Measurements from ENCODE around the gene PID1. TPM values are rescaled to one million over a fixed set of nuclear protein-coding genes. Genes with fewer than 3 reads are reported as not detected.

PID1 gene
- total and polyA plus RNA-seq, 8 donors: 2.9 to 13.5 (median 4.7) TPM

- Histone ChIP-seq H3K9me3 (no peaks in the 10 kb centered on the region), H3K4me3 (no peak overlapping the region), H3K27ac (no peak overlapping the region), H3K27me3 (no peaks in the 10 kb centered on the region), H3K36me3 (no peaks in the 10 kb centered on the region), H3K4me1 (no peaks in the 10 kb centered on the region)
- DNase-seq (no peak), FAIRE-seq (no peak), ATAC-seq (no peak)
- intact Hi-C loops (cut with DNase I): no loop called here
- 90 to 92% methylated on average over 3 of the region's 3 CpGs for WGBS, 2 donors
- TF ChIP-seq, protein P1, sequence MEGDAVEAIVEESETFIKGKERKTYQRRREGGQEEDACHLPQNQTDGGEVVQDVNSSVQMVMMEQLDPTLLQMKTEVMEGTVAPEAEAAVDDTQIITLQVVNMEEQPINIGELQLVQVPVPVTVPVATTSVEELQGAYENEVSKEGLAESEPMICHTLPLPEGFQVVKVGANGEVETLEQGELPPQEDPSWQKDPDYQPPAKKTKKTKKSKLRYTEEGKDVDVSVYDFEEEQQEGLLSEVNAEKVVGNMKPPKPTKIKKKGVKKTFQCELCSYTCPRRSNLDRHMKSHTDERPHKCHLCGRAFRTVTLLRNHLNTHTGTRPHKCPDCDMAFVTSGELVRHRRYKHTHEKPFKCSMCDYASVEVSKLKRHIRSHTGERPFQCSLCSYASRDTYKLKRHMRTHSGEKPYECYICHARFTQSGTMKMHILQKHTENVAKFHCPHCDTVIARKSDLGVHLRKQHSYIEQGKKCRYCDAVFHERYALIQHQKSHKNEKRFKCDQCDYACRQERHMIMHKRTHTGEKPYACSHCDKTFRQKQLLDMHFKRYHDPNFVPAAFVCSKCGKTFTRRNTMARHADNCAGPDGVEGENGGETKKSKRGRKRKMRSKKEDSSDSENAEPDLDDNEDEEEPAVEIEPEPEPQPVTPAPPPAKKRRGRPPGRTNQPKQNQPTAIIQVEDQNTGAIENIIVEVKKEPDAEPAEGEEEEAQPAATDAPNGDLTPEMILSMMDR (IDR thresholded peaks at IDR 0.05): no peak
Observed at GRCh38 chr2:229249536-229249935, 21.6 kb downstream of the PID1 start.

- Histone ChIP-seq H3K4me1 (peaks cover 0 to 6% (median 4%) of the 10 kb centered on the region in 3 donors), H3K9me3 (no peaks in the 10 kb centered on the region), H3K4me3 (no peak overlapping the region), H3K27me3 (no peaks in the 10 kb centered on the region), H3K36me3 (no peaks in the 10 kb centered on the region), H3K27ac (no peak overlapping the region)
- ATAC-seq (no peak), FAIRE-seq (no peak), DNase-seq (no peak)
- intact Hi-C loops (cut with DNase I): no loop called here
- TF ChIP-seq, protein P1 (IDR thresholded peaks at IDR 0.05): no peak
- WGBS, 2 donors: 92 to 93% methylated on average over 3 of the region's 3 CpGs
Observed at GRCh38 chr2:229246334-229246733, 24.8 kb downstream of the PID1 start.

DNA sequence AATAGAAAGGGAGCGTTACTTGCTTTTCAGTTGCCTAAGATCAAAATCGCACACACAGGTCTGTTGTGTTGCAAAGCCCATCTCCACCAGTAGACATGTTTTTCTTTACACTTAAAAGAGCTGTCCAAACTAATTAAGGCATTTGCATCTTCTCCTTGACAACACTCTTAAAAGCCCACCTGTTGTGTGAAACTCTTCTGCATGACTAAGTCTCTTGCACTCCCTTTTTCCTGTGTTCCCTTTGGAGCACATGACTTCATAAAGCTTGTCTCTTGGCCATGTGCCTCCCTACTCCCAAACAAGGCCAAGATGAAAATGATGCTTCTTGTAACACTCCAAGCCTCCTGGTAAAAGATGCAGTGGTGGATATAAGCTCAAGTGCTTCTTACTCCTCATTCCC, 26.1 kb downstream of the PID1 start:
- Histone ChIP-seq H3K27me3 (no peaks in the 10 kb centered on the region), H3K9me3 (no peaks in the 10 kb centered on the region), H3K36me3 (no peaks in the 10 kb centered on the region), H3K4me1 (peaks cover 0 to 6% (median 4%) of the 10 kb centered on the region in 3 donors), H3K27ac (no peak overlapping the region), H3K4me3 (no peak overlapping the region)
- intact Hi-C loops (cut with DNase I): no loop called here
- no peak for DNase-seq
- no peak for ATAC-seq
- 83 to 86% methylated on average over 2 of the region's 2 CpGs for WGBS, 2 donors
- TF ChIP-seq, protein P1 (IDR thresholded peaks at IDR 0.05): no peak
- FAIRE-seq: no peak

DNA sequence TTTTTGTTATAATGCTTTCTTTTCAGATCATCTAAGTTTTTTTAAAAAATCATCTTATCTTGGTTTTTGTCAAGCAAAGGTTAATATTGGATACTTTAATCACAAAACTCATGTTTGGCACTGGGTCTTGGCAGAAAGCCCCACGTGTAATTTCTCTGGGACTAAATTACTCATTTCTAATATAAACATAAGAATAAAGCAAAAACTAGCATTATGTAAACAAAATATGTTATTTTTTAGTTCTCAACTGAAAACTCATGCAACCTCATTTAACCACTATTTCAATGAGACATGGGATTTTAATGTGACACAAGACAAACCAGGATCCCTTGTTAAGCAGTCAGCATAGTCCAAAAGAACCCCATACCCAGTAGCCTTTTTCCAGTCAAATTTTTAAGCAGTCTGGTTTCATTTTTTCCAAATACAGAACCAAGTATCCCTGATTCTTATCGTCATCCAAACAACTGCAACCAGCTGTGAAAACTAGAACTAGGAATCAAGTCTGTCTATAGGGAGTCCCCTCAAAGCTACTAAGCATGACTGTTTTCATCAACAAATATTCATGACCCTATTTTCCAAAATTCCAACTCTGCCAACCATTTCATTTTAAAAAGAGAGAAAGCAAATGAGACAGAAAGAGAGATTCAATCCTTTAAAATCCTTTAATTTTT, 27.1 kb downstream of the PID1 start:
- Histone ChIP-seq H3K4me3 (no peak overlapping the region), H3K36me3 (no peaks in the 10 kb centered on the region), H3K27ac (no peak overlapping the region), H3K9me3 (no peaks in the 10 kb centered on the region), H3K4me1 (peaks cover 0 to 6% (median 4%) of the 10 kb centered on the region in 3 donors), H3K27me3 (no peaks in the 10 kb centered on the region)
- DNase-seq (no peak), FAIRE-seq (no peak), ATAC-seq (no peak)
- intact Hi-C loops (cut with DNase I): no loop called here
- 32% methylated on average over 2 of the region's 2 CpGs for WGBS, 2 donors
- TF ChIP-seq, protein P1 (IDR thresholded peaks at IDR 0.05): no peak

DNA sequence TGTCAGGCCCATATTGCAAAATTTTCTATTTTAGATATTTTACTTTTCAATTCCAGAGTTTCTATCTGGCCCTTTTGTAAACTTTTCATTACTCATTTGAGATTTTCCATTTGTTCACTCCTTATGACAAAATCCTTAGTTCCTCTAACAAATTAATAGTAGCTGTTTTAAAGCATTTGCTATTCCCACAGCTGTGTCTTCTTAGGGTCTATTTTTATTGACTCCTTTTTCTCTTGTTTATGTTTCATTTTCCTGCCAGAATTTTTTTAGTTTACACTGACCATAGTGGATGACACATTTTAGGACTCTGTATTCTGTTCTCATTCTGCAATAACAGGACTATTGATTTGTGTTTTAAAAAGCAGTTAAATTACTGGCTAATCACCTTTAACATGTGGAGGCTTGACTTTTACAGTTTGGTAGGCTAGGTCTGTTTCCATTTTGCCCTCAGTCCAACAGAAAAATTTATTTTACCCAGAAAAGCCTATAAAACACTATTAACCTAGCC, 30.0 kb downstream of the PID1 start:
- intact Hi-C loops (cut with DNase I): no loop called here
- FAIRE-seq (no peak), ATAC-seq (no peak), DNase-seq (no peak)
- no peaks in the 10 kb centered on the region for H3K9me3 ChIP-seq
- H3K4me3 ChIP-seq: no peak overlapping the region
- H3K4me1 ChIP-seq: peaks cover 0 to 6% (median 4%) of the 10 kb centered on the region in 3 donors
- H3K27me3 ChIP-seq: no peaks in the 10 kb centered on the region
- no peak overlapping the region for H3K27ac ChIP-seq
- TF ChIP-seq, protein P1 (IDR thresholded peaks at IDR 0.05): no peak
- H3K36me3 ChIP-seq: no peaks in the 10 kb centered on the region

Measured in pancreas (tissue), 10 donors.